Stimulated activated CD4-positive, alpha-beta T cell treated with anti-CD3 and anti-CD28 coated beads, Interleukin-2, amount 100 ng/mL, for 4 hours (primary cell): ENCODE measurements around the gene GTF2A1.
A peak's percentile ranks its signal among the peaks of the same experiment; 100 is the strongest.

Experiments
- DNase-seq: peaks from one replicate; pipeline ENCODE4 v3.0.0-alpha.2; 2020; ENCODE audit warnings: low read depth

The GTF2A1 gene

DNA sequence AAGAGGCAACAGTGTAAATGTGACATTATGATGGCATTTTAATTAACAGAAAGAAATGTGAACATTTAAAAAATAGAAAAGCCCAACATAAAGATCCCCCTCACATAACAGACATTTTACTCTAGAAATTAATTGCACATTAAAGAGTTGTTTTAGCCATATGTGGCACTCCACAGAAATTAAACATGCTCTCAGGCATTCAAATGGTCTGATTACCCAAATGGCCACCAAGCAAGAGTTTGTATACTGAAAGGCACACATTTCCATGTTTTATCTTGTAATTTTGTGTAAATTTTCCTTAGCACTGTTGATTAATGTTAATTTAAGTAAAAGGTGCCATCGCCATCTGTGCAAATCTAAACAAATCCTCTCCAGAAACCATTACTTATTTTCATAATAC lies 43.5 kb downstream of the GTF2A1 start:
- DNase-seq = no peak

DNA sequence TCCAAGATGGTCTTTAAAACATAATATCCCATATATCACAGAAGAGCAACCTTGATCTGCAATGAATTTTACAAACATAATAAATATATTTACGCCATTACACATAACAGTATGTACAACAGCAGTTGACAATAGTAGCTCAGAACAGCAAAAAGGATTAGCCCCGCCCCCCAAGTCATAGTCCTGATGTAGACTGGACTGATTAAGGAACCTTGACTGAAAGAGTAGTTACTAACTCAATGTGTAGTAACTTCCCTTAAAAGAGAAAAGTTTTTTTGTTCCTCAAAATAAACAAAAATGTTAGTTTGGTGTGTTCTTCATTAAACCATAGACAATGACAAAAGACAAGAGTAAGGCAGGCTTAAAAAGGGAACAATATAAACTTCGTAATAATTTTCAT lies 44.5 kb downstream of the GTF2A1 start:
- DNase-seq = no peak

DNA sequence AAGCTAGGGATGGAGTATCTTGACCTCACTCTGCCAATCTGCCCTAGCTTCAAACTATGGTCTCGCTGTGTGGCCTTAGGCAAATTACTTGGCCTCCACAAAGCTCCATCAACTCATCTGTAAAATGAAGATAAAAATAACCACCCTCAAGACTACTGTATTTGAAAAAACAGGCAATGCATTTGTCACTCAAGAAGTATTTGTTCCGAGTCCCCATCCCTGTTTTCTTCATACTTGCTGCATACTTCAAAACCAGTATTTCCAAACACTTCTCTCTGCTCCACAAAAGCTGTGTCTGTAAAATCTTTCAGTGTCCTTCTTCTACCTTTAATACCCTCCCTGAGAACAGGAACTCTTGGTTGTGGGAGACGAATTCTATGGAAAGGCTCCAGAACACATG lies 47.9 kb downstream of the GTF2A1 start:
- no peak for DNase-seq

DNA sequence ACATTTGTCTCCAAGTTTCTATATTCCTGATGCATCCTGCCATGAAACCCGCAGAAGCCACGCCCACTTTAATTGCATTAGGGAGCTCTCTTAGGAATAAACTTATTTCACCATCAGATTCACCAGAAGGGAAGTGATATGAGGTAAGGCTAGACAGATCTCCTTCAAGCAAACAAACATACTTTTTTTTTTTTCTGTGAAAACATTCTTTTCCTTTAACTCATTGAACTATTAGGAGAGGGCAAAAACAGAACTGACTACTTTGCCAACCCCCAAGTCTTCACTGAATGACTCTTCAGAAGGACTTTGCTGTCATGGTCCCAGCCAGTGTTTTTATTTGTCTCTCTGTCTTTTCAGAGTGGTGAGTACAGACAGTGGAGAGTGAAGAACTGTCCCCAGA lies 48.4 kb downstream of the GTF2A1 start:
- no peak for DNase-seq

DNA sequence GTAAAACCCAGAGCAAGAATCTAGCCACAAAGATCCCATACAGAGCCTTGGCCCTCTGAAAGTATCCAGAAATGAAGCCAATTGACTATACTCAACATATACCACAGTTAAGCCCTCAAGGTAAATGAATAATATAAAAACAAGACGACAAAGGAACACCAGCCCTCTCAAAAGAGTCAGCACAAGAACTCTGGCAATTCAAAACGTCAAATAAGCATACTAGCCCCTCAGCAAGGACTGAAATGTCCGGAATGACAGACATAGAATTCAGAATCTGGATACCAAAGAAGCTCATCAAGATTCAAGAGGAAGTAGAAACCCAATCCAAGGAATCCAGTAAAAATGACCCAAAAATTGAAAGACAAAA lies 49.9 kb downstream of the GTF2A1 start:
- no peak for DNase-seq

DNA sequence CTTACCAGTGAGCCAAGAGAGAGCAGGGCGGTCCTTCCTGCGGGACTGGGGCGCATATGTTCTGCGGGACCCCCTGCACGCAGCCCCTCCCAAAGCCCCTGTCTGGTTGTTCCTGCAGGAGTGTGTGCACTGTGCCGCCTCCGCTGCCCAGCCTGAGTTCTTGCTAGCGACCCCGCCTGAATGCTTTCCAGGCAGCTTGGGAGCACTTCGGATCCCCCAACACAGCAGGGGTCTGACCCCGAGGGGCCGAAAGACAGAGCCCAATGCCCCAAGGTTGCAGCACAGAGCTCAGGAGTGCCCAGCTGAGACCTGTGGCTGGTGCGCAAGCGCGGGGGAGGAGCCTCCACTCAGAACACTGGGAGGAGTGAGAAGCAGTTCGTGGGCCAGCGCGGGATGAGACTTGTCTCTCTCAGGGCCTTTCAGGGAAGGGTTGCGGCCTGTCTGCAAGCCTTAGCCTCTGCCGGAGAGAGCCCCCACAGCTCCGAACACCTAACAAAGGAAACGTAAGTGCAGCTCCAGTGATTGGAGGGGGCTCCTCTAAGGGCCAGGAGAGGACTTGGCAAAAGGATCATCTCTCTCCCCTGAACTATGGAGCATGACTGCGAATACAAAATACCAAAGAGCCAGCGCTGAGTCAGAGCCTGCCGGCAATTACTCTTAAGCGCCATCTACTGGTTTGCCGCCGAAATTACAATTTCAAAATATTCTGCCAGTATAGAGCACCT lies 50.5 kb downstream of the GTF2A1 start:
- peak; percentile 83 for DNase-seq

DNA sequence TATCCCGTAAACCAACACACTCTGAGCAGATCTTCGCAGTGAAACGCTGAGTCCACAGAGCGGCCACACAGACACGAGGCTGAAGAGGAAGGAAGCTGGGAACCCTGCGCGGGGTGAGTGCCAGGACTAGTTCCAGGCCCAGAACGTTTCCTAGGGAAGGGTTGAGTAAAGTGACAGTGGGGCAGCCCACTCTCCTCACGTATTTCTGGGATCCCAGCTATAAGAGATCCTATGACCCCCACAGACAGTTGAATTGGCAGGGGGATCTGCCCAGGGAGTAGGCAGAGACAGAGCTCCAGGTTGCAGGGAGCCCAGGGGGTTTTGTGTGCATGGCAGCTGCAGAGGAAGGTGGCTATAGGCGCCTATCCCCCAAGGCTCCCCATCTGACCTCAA lies 51.1 kb downstream of the GTF2A1 start:
- DNase-seq = no peak

DNA sequence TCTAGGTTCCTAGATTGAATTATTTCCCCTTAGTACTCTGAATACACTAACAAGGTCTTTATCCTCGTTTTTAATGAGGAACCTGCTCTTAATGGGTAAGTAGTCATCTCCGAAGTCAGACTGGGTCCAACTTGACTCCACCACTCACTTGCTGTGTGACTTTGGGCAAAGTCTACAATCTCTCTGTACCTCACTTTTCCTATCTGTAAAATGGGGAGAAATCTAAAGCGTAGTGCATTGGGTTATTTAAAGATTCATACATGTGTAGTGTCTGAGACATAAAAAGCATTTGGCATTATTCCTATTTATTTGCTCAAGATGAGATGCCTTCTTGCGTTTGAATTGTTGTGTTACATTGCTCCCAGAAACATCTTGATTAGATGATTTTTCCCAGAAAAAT lies 51.5 kb downstream of the GTF2A1 start:
- no peak for DNase-seq

DNA sequence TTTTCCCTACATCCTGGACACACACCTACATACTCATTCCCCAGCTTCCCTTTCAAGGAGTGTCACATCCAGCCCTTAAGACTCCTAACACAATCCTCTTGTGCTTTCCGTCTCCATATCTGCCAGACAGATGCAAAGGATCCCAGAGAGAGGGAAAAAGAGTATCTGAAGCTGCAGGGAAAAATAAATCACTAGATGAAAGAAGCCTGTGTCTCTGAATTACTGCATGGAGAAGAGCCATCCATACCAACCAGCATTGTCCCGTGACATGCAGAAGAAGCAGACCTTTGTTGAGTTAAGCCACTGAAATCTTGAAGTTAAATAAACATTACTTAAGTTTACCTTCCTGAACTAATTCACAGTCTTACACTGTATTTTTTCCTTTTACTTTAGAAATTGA lies 54.6 kb downstream of the GTF2A1 start:
- no peak for DNase-seq

DNA sequence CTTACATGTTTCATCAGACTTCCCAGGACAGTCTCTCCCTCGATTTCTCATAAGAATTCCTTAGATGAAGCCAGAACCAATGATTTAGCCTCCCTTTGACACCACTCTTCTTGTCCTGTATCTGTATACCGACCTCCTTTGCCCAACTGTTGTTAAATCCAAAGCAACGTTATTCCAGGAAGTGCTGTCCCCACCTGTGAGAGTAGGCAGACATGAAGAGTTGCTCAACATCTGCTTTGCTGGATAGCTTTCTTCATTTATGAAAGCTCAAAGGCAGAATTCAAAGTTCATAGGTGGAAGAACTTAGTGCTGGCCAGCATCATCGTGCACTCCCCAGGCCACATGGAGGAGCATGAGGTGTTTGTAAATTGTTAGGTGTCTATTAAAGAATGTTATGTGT lies 55.6 kb downstream of the GTF2A1 start:
- DNase-seq = no peak

DNA sequence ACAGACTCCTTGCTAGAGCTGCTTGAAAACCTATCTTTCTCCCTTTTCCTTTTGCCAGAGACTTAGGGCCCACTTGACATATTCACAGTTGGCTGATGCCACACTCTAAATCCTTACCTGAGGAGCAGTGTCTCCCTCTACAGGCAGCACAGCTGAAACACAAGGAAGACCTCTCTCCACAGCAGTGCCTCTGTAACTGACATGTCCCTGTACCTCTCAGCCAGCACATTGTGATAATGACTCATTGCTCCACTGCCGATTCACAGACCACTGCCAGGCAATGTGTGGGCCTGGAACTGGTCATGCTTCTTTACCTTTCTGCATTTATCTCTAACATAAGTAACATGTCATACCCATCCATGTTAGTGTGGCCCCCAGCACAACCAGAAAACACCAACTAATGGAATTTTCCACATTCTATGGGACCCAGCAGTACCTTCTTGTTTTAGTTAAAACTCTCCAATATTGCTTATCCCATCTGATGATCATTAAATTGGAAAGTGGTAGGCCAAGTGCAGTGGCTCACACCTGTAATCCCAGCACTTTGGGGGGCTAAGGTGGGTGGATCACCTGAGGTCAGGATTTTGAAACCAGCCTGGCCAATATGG lies 56.5 kb downstream of the GTF2A1 start:
- DNase-seq = peak; percentile 17

DNA sequence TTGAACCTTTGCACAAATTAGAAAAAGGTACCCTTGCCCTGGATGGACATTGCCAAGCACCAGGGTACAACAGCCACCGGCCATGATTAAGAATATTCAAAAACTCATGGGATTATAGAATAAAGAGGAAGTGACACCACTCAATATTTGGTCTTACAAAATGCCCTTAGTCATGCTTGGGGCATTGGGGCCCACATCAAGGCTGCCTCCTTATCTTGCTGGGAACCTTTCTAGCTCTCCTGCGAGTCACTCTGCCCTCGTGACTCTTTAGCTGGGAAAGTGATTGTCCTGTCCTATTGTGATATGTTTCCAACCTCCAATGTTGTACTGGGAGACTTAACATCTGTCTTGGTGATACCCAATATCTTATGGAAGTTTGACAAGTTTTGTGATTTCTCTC lies 57.8 kb downstream of the GTF2A1 start:
- no peak for DNase-seq

DNA sequence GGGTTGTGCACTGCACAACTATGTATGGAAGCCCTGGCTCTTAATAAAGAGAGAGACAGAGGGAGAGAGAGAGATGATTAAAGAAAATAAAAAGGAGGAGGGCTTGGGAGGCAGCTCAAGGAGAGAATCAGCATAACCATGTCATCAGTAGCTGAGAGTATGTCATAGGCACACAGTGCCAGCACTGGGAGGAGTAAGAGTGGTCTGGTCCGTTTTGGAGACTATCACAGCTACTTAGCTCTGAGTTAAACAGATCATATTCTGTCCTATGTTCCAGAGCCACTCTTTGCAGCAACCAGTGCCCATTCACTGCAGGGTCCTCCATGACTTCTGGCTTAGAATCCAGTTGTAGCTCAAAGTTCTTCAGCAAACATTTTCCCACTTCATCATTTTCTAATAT lies 59.0 kb downstream of the GTF2A1 start:
- no peak for DNase-seq

DNA sequence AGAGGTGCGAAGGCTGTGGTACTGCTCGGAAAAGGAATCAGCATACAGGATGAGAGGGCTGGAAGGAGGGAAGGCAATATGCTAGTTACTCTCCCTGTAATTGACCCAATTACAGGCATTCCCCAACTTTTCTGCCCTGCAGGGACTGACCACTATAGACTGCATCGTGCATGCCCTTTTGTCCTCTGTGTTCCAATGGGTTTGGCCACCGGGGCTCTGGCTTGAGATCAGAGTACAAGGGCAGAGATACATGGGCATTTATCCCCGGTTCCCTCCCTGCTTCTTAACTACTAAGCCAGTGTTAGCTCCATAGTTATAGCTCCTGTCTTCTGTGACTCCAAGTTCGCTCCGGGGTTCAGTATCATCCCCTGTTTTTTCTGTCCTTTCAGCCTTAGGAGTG lies 59.7 kb downstream of the GTF2A1 start:
- no peak for DNase-seq

DNA sequence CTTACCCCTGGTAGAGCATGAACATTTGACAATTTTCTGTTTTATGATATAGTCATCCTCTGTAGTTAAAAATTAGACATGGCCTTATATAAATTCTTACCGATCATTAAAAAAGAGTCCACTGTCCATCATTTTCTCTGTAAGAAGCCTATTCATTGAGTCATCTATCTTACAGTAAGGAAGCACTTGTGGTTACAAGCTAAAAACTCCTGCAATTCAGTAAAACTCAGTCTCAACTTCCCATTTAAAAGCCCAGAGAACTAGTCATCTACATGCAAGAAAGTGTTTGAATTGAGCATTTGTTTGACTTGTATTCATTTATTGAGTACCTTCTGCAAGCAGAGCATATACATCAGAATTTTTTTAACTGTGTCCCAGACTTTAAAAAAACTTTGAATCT lies 63.3 kb downstream of the GTF2A1 start:
- no peak for DNase-seq

DNA sequence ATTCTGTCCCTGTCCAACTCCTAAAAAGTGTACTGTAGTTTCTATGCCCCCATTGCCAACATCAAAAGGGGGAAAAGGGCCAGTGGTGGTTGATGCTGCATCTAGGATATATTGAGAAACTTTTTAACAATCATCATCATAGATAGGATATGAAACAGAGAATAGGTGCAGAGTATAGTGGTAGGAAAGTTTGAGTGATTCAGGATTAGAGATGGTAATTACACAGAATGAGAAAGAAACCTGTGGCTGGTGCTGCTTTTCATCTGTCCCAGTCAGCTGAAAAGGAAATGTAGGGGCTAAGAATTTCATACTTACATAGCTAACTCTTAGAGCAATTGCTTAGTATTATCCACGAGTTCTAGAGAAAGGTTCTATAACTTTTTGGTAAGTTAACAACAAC lies 67.6 kb downstream of the GTF2A1 start:
- DNase-seq = no peak

DNA sequence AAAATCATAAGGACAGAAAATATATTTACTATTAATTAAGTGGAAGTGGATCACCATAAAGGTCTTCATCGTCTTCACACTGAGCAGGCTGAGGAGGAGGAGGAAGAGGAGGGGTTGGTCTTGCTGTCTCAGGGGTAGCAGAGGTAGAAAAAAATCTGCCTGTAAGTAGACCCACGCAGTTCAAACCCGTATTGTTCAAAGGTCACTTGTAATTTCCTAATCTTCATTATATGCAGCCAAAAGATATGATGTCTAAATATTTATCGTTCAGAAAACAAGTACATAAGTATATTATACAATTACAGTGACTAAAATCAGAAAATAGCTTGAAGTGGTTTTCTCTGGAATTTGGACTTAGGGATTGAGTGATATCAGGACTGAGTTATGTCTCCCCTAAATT lies 72.1 kb downstream of the GTF2A1 start:
- no peak for DNase-seq

DNA sequence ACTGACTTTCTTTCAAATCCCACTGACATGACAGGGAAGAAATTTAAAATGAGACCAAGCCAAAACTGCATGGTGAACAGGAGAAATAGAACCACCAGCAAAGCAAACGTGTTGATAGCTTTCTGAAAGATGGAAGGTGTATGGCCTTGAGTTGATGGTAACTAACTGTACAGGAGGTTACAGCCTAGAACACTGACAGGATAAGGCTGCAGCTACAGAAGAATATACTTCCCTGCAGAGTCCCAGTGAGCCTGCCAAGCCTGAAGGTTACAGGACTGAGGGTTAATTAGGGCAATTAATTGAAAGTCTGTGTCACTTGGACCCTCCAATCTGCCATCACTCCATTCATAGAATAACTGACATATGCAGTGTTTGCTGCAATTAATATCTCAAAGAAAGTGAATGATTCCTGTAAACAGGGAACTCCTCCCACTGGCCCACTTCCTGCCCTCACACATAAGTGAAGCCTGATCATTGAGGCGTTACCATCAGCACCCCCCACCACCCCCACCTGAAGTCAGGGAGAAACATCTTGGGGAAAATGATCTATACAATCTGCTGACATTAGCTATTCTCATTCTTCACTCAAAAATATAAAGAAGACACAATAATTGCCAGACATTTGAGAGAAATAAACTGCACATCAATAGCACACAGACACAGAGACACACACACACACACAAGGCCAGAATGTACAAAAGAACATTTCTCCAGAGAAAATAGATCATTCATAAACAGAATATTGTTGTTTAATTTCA lies 73.4 kb downstream of the GTF2A1 start:
- no peak for DNase-seq

DNA sequence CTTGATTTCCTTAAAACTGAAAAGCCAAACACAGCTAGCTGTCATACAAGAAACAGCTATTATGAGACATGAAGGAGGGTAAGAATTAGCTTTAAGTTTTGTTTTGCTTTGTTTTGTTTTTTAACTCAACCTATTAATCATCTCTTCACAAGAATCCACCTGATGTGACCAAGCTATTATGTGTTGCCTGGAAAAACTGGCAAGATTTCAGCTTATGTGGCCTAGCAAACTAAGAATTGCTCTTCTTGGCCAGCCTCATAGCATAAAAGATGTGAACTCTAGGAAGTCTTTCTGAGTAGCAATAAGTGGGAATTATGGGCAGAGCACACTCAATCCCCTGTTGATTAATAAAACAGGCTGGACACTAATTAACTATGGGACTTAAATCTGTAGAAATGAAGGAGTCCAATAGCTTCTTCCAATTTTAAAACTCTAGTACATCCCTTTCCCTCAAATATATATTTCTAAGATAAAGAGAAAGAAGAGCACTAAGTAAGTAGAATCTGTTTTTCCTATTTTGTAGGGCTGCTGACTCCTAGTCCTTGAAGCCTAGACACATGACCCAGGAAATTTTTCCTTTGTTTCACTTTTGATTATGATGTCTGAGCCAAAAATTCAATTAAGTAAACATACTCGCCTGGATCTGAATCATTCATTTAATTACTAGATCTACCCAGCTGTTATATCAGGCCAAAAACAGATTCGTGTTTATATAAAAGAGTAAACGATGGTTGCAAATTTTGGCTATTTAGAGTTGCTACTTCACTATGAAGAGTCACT lies 75.7 kb downstream of the GTF2A1 start:
- DNase-seq = no peak

DNA sequence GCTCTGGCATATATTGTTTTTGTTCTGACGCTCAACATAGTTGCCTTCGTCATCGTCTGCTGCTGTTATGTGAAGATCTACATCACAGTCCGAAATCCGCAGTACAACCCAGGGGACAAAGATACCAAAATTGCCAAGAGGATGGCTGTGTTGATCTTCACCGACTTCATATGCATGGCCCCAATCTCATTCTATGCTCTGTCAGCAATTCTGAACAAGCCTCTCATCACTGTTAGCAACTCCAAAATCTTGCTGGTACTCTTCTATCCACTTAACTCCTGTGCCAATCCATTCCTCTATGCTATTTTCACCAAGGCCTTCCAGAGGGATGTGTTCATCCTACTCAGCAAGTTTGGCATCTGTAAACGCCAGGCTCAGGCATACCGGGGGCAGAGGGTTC lies 77.0 kb downstream of the GTF2A1 start:
- DNase-seq = no peak

DNA sequence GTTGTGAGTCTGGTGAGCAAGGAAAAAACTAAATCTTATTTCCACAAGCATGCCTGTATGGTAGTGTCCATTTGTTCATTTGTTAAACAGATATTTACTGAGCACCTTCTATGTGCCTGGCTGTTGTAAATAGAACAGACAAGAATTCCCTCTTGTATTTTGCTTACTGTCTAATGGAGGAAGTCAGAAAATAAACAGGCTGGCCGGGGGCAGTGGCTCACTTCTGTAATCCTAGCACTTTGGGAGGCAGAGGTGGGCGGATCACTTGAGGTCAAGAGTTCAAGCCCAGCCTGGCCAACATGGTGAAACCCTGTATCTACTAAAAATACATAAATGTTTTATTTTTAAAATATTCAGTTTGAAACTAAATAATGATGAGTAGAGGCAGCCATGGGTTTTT lies 79.3 kb downstream of the GTF2A1 start:
- DNase-seq = no peak

DNA sequence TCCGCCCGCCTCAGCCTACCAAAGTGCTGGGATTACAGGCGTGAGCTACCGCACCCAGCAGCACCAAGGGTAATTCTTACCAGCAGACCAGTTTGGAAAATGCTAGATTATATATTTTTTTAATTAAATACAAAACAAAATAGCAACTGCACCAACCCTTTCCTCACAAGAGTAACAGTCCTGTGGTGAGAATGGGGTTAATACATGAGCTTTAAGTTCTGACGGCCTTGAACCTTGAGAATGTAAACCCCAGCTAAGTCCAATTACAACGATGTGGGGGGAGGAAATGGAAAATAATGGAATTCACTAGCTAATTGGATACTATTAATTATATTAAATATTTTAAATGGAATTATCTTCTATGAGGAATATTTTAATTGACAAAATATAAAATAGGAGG lies 82.3 kb downstream of the GTF2A1 start:
- DNase-seq = no peak

DNA sequence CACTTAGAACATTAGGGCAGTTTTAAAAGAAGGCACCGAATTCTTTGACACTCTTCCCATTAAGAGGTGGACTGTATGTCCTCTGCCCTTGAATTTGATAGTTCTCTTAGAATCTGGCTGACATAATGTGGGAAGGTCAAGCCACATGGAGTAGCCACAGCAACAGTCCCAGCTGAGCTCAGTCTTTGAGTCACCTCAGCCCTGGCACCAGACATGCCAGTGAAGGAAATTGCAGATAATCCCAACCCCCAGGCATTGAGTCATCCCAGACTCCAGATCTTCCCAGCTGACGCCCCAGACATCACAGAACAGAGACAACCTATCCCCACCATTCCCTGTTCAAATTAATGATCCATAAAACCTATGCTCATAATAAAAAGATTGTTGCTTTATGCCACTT lies 83.4 kb downstream of the GTF2A1 start:
- DNase-seq = no peak
